IPS-NIHi11 (cell line): ENCODE measurements around the gene MAPK4.

Experiments
- DNase-seq: peaks from one replicate; pipeline ENCODE4 v3.0.0; 2012; ENCODE audit warnings: mixed read lengths, low spot score

Gene MAPK4

GRCh38 chr18:50719471-50720324, 159.8 kb downstream of the MAPK4 start:
- DNase-seq = no peak

- DNase-seq = no peak
These were observed 160.4 kb downstream of the MAPK4 start for GRCh38 chr18:50720325-50720674.

GRCh38 chr18:50721006-50721405, 161.1 kb downstream of the MAPK4 start:
- no peak for DNase-seq

- no peak for DNase-seq
These were observed 161.7 kb downstream of the MAPK4 start for GRCh38 chr18:50721451-50722120.

- no peak for DNase-seq
These were observed 162.4 kb downstream of the MAPK4 start for GRCh38 chr18:50722311-50722710.

DNA sequence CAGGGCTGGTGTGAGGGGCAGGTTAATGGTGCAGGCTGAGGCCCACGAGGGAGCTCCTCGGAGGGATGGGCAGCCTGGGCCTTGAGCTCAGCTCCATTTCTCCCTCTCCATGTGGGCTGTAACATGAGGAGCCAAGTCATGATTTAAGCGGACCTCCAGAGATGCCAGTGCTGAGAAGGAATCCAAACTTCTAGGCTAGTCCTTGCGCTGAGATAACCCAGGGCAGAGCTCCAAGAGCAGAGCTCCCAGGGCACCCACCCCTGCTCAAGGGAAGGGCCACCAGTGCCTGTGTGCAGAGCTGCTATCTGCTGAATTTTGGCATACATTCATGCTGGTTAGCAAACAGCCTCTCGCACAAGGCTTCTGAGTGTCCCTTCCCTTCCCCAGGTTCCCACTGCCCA, 164.9 kb downstream of the MAPK4 start:
- no peak for DNase-seq

- DNase-seq = no peak
These were observed 167.2 kb downstream of the MAPK4 start for GRCh38 chr18:50726960-50727589.

- DNase-seq = no peak
These were observed 168.0 kb downstream of the MAPK4 start for GRCh38 chr18:50727721-50728471.

GRCh38 chr18:50729376-50729775, 169.5 kb downstream of the MAPK4 start:
- DNase-seq = no peak

- DNase-seq = no peak
These were observed 170.1 kb downstream of the MAPK4 start for GRCh38 chr18:50729986-50730385.

DNA sequence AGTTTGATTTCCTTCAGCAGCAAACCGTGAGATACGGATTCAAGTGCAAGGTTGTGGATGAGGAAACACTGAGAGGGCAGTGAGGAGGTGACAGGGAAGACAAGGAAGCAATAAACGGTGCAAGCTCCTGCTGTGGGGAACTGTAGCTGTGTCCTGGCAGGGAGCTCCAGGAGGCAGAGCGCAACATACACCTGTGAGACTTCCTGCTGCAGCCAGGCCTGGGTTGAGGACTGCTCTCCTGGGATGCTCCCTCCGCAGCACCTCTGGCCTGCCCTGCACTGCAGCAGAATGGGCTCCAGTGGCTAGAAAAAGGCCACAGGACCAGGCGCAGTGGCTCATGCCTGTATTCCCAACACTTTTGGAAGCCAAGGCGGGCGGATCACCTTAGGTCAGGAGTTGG, 174.5 kb downstream of the MAPK4 start:
- DNase-seq = no peak

- no peak for DNase-seq
These were observed 175.0 kb downstream of the MAPK4 start for GRCh38 chr18:50734886-50735285.

GRCh38 chr18:50737127-50737526, 177.2 kb downstream of the MAPK4 start:
- no peak for DNase-seq

DNA sequence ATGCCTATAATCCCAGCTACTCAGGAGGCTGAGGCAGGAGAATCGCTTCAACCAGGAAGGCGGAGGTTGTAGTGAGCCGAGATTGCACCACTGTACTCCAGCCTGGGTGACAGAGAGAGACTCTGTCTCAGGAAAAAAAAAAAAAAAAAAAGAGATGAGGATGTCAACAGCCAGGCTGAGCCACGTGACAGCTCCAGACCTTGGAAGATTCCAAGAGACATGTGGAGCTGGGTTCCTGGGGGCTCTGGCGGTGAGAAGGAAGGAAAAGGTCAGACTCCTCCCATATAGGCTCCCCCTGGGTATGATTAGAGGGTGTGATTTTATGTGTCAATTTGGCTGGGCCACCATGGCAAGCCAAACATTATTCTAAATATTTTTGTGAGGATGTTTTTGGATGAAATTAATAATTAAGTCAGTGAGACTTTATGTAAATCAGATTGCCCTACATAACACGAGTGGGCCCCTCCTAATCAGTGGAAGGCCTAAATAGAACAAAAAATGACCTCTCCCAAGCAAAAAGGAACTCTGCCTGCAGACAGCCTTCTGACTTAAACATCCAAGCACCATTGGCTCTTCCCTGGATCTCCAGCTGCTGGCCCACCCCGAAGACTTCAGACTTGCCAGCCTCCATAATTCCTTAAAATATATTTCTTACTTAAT, 178.3 kb downstream of the MAPK4 start:
- DNase-seq = no peak

- no peak for DNase-seq
These were observed 183.1 kb downstream of the MAPK4 start for GRCh38 chr18:50742952-50743351.

GRCh38 chr18:50744253-50744652, 184.4 kb downstream of the MAPK4 start:
- DNase-seq = no peak

- DNase-seq = no peak
These were observed 186.1 kb downstream of the MAPK4 start for GRCh38 chr18:50745945-50746344.

- no peak for DNase-seq
These were observed 188.0 kb downstream of the MAPK4 start for GRCh38 chr18:50747849-50748242.

DNA sequence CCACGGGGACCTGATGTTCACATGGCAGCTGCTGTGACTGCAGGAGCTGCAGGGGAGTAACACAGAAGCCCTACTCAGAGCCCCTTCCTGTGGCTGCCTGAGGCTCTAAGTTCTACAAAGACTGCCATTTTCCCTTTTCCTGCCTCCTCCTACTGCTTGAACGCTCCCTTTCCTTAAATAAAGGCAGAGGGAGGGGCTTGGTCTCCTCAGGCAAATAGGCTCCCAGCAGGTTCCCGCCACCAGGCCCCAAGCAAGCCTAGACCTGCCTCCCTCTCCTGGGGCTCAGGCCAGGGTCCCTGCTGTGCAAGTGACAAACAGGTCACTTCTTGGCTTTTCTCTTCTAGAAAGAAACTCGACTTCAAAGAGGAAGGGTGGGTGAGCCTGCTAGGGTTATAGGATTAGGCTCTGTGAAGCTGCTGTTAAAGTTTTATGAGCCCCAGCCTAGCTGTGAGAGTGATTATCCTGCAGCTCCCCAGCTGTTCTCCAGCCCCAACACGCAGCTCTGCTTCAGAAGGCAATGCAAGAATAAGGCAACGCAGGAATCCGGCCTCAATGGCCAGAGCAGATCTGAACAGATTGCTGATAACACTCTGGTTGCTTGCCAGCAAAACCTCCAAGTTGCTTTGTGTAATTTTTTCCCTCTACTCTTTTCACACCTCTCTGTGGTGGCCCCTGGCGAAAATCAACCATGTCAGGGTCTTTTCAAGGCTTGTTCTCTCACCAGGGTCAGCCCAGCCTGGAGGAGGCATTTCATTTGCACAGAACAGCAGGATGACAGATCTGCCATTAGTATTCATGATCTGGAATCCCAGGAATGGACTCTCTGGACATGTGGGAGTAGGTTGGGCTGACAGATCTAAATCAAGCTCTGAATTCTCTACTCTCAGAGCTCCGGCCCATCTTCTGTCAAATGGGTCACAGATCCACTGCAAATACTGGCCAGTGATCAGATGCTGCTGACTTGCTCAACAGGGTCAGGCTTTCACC, 188.6 kb downstream of the MAPK4 start:
- peak; percentile 51 for DNase-seq

GRCh38 chr18:50749421-50749820, 189.5 kb downstream of the MAPK4 start:
- DNase-seq = no peak

GRCh38 chr18:50749945-50750344, 190.1 kb downstream of the MAPK4 start:
- no peak for DNase-seq
